Esophagus muscularis mucosa (tissue), 3 donors: Measurements from ENCODE around the gene CELA3B.

Source experiments
- EP300 ChIP-seq: sonication (generic); formaldehyde crosslinking; IDR thresholded peaks from one replicate; pipeline ENCODE4 v1.6.1; 2017; ENCODE audit warnings: antibody characterized with exemption
- TF ChIP-seq, protein P1 (sequence below), 3 experiments: fragments of 200-600 bp in 2 of 3; fragments of 450-650 bp in 1 of 3; sonication (generic) in 2 of 3; IDR thresholded peaks; one replicate each; pipeline ENCODE4 v1.5.1; 2017 to 2019; ENCODE audit warnings: antibody characterized with exemption in 3 of 3, mild to moderate bottlenecking in 2 of 3, moderate library complexity in 1 of 3

DNA sequence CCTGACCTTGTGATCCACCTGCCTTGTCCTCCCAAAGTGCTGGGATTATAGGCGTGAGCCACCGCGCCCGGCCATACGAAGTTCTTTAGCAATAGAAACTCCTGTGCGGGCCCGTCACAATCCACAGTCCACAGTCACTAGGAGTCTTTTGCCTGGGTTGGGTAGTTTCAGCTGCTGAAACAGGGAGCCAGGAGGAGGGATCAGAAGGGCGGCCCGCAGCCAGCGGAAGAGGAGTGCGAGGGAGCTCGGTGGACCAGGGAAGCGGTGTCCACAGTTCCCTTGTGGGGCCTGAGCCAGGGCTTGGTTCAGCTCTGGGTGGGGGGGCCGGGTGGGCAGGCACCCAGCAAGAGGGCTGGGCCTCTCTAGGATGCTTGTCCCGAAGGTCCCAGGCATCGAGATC is 21.8 kb upstream of the CELA3B start:
- TF ChIP-seq, protein P1, sequence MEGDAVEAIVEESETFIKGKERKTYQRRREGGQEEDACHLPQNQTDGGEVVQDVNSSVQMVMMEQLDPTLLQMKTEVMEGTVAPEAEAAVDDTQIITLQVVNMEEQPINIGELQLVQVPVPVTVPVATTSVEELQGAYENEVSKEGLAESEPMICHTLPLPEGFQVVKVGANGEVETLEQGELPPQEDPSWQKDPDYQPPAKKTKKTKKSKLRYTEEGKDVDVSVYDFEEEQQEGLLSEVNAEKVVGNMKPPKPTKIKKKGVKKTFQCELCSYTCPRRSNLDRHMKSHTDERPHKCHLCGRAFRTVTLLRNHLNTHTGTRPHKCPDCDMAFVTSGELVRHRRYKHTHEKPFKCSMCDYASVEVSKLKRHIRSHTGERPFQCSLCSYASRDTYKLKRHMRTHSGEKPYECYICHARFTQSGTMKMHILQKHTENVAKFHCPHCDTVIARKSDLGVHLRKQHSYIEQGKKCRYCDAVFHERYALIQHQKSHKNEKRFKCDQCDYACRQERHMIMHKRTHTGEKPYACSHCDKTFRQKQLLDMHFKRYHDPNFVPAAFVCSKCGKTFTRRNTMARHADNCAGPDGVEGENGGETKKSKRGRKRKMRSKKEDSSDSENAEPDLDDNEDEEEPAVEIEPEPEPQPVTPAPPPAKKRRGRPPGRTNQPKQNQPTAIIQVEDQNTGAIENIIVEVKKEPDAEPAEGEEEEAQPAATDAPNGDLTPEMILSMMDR (IDR thresholded peaks at IDR 0.05), result no peak
- TF ChIP-seq EP300, result no peak
